NOMO-1 (cell line): ENCODE measurements around the gene AGAP1.

ENCODE experiments used
- DNase-seq, 2 experiments: peaks; one replicate each; lab custom pipeline; 2025; ENCODE audit not compliant: unreplicated experiment in 2 of 2; lab: John Stamatoyannopoulos, UW

The AGAP1 gene

GRCh38 chr2:235781775-235782174, 287.9 kb downstream of the AGAP1 start:
- DNase-seq, result no peak

GRCh38 chr2:235784788-235785187, 290.9 kb downstream of the AGAP1 start:
- DNase-seq, result no peak

GRCh38 chr2:235789552-235789951, 295.7 kb downstream of the AGAP1 start:
- DNase-seq, result no peak

- no peak for DNase-seq
Measured at GRCh38 chr2:235793163-235793752, 299.4 kb downstream of the AGAP1 start.

- no peak for DNase-seq
Measured at GRCh38 chr2:235799281-235799680, 305.4 kb downstream of the AGAP1 start.

GRCh38 chr2:235802542-235802941, 308.7 kb downstream of the AGAP1 start:
- DNase-seq, result no peak

GRCh38 chr2:235803028-235803427, 309.2 kb downstream of the AGAP1 start:
- DNase-seq, result no peak

- DNase-seq, result no peak
Measured at GRCh38 chr2:235804676-235805075, 310.8 kb downstream of the AGAP1 start.

- DNase-seq, result no peak
Measured at GRCh38 chr2:235806986-235807750, 313.3 kb downstream of the AGAP1 start.

- DNase-seq, result no peak
Measured at GRCh38 chr2:235808366-235808765, 314.5 kb downstream of the AGAP1 start.

GRCh38 chr2:235810252-235810651, 316.4 kb downstream of the AGAP1 start:
- DNase-seq, result no peak

GRCh38 chr2:235810846-235811245, 317.0 kb downstream of the AGAP1 start:
- DNase-seq, result no peak

- no peak for DNase-seq
Measured at GRCh38 chr2:235811446-235812184, 317.8 kb downstream of the AGAP1 start.

GRCh38 chr2:235812185-235812665, 318.4 kb downstream of the AGAP1 start:
- no peak for DNase-seq

GRCh38 chr2:235813398-235813797, 319.6 kb downstream of the AGAP1 start:
- DNase-seq, result no peak

- DNase-seq, result no peak
Measured at GRCh38 chr2:235820571-235820970, 326.7 kb downstream of the AGAP1 start.

- DNase-seq, result no peak
Measured at GRCh38 chr2:235824331-235824730, 330.5 kb downstream of the AGAP1 start.

- no peak for DNase-seq
Measured at GRCh38 chr2:235825946-235826345, 332.1 kb downstream of the AGAP1 start.

GRCh38 chr2:235826826-235827225, 333.0 kb downstream of the AGAP1 start:
- DNase-seq, result no peak

GRCh38 chr2:235827585-235827992, 333.7 kb downstream of the AGAP1 start:
- no peak for DNase-seq

- no peak for DNase-seq
Measured at GRCh38 chr2:235829726-235830125, 335.9 kb downstream of the AGAP1 start.

- DNase-seq, result no peak
Measured at GRCh38 chr2:235831755-235832154, 337.9 kb downstream of the AGAP1 start.
